ENCODE results near the gene PDE4B. TPM values are rescaled to one million over a fixed set of nuclear protein-coding genes. Genes with fewer than 3 reads are reported as not detected.

Gene PDE4B
- total and polyA plus RNA-seq, 11 donors = 1.4 to 71.9 (median 16.2) TPM

DNA sequence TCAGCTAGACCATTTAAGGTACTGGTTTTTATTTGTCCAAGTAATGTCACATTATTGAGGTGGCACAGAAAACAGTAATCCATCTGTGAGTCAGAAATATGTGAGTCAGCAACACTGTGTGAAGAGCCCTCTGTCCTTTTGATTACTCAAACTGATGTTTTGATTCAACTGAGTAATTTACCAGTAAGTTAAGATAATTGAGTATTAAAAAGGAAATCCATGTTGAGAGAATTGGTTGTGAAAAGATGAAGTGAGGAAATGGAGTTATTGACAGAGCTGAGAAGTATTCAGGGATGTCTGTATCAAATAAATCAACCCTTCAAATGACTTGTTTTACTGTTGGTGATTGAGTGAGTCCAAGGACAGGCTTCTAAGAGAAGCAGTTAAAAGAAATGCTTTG is 438.5 kb downstream of the PDE4B start:
- H3K27me3 ChIP-seq = peaks cover 0 to 1% (median 0%) of the 10 kb centered on the region in 9 donors
- no peaks in the 10 kb centered on the region for H3K36me3 ChIP-seq
- H3K4me1 ChIP-seq = no peaks in the 10 kb centered on the region
- H3K9me3 ChIP-seq = no peaks in the 10 kb centered on the region
- no peak overlapping the region for H3K4me3 ChIP-seq
- intact Hi-C loops (cut with DNase I) = no loop called here
- DNase-seq (no peak), ATAC-seq (no peak)
- no peak overlapping the region for H3K27ac ChIP-seq
- TF ChIP-seq, protein P1, sequence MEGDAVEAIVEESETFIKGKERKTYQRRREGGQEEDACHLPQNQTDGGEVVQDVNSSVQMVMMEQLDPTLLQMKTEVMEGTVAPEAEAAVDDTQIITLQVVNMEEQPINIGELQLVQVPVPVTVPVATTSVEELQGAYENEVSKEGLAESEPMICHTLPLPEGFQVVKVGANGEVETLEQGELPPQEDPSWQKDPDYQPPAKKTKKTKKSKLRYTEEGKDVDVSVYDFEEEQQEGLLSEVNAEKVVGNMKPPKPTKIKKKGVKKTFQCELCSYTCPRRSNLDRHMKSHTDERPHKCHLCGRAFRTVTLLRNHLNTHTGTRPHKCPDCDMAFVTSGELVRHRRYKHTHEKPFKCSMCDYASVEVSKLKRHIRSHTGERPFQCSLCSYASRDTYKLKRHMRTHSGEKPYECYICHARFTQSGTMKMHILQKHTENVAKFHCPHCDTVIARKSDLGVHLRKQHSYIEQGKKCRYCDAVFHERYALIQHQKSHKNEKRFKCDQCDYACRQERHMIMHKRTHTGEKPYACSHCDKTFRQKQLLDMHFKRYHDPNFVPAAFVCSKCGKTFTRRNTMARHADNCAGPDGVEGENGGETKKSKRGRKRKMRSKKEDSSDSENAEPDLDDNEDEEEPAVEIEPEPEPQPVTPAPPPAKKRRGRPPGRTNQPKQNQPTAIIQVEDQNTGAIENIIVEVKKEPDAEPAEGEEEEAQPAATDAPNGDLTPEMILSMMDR (IDR thresholded peaks at IDR 0.05) = no peak
- no peak for TF ChIP-seq POLR2A (IDR thresholded peaks at IDR 0.05)

DNA sequence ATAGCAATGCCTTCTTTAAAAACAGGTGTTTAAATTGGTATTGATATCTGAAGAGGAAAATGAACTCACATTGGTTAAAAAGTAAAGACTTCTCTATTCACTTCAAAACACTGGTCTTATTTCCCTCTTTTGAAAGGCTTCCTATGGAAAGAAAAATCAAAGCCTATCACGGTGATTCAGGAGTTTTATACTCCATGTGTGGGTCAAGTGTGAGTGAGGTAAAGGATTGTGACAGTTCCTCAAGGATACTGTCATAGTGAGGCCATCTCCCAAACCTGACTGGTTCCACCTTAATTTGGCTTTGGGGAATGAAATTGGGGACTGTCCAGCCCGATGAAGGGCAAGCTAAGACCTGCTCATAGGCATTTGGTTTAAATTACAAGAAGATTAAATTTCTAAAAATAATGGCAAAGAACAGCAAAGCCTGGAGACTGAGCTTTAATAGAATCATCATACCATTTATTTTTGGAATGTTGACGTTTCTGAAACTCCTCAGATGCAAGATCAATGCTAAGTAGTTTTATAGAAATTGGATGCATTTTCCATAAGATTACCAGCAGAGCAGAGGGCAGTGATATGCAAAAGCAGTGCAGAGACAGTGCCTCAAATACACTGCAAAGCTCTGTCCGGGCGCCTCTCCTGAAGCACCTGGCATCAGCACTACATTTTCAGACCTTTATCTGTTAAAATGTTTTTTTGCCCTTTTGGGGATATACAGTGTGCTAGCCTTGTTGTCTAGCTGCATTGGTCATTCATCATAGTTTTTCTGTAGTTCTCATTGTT is 439.2 kb downstream of the PDE4B start:
- peaks cover 0 to 6% (median 0%) of the 10 kb centered on the region in 9 donors for H3K27me3 ChIP-seq
- no peak for DNase-seq
- WGBS, 4 donors = 73 to 81% (median 79%) methylated on average over 5 of the region's 5 CpGs

DNA sequence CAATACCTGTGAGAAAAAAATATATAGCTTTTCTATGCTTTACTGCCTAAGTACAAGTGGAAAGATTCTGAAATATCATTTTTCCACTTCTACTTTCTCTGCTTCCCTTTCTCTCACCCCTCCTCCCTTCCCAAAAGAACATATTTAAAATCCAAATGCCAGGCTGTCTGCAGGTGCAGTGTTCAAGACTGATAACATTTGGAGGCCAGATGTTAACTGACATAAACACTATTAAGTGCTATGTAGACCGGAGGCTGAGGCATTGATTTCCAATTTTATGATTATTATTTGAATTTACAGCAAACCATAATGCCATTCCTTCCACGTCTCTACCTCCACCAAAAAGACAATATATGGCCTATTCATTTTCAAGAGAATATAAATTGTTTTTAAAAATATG is 444.3 kb downstream of the PDE4B start:
- TF ChIP-seq, protein P1 (IDR thresholded peaks at IDR 0.05) = no peak
- TF ChIP-seq POLR2A (IDR thresholded peaks at IDR 0.05) = no peak
- intact Hi-C loops (cut with DNase I) = no loop called here
- no peak for DNase-seq
- Histone ChIP-seq H3K27ac (no peak overlapping the region), H3K4me3 (no peak overlapping the region), H3K36me3 (no peaks in the 10 kb centered on the region), H3K4me1 (no peaks in the 10 kb centered on the region), H3K27me3 (peaks cover 0 to 6% (median 0%) of the 10 kb centered on the region in 9 donors), H3K9me3 (no peaks in the 10 kb centered on the region)
- WGBS, 4 donors = 43 to 92% (median 77%) methylated on average over 2 of the region's 2 CpGs
- no peak for ATAC-seq

More for the DNA sequence above, 439.2 kb downstream of the PDE4B start:
- H3K4me1 ChIP-seq = no peaks in the 10 kb centered on the region
- no peaks in the 10 kb centered on the region for H3K36me3 ChIP-seq
- H3K27ac ChIP-seq = no peak overlapping the region
- H3K9me3 ChIP-seq = no peaks in the 10 kb centered on the region
- no peak for ATAC-seq
- H3K4me3 ChIP-seq = no peak overlapping the region
- TF ChIP-seq, protein P1 (IDR thresholded peaks at IDR 0.05) = no peak
- TF ChIP-seq POLR2A (IDR thresholded peaks at IDR 0.05) = no peak
- intact Hi-C loops (cut with DNase I) = no loop called here

DNA sequence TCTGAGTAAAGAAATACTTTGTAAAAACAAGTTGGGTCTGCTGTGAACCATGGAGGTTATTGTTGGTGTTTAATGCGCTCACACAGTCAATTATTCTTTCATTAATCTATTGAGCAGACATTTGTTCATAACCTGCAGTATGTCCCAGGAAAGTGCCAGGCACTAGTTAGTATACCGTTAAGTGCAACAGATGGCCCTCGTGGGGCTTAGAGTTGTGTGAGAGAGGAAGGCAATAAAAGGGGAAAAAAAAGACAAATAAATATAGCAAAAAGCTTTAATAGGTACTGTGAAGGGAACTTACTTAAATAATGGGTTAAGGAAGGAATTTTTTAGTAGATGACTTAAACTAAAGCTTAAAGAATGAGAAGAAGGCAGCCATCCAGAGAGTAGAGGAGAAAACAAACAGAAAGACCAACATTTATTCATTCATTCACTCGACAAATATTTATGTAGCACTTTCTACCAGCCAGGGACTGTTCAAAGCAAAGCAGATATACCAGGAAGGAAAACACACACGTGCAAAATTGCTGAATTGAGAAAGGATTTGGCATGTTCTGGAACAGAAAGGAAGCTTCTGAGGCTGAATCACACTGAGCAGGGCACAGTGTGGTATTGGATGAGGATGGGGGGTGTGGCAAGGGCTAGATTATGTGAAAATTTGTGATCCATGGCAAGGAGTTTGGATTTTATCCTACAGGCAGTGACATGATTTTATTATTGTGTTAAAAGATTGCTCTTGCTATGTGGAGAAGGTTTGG is 445.2 kb downstream of the PDE4B start:
- intact Hi-C loops (cut with DNase I) = no loop called here
- H3K4me1 ChIP-seq = no peaks in the 10 kb centered on the region
- DNase-seq (no peak), ATAC-seq (no peak)
- H3K36me3 ChIP-seq = no peaks in the 10 kb centered on the region
- TF ChIP-seq POLR2A (IDR thresholded peaks at IDR 0.05) = no peak
- TF ChIP-seq, protein P1 (IDR thresholded peaks at IDR 0.05) = no peak
- WGBS, 4 donors = 70 to 72% (median 72%) methylated on average over 5 of the region's 5 CpGs
- peaks cover 0 to 6% (median 0%) of the 10 kb centered on the region in 9 donors for H3K27me3 ChIP-seq
- no peak overlapping the region for H3K4me3 ChIP-seq
- no peak overlapping the region for H3K27ac ChIP-seq
- H3K9me3 ChIP-seq = no peaks in the 10 kb centered on the region

Measured in heart left ventricle (tissue), 16 donors.